Astrocyte (in vitro differentiated cells and primary cell): ENCODE data around the gene CKS1B. TPM values are rescaled to one million over a fixed set of nuclear protein-coding genes. Genes with fewer than 3 reads are reported as not detected.

Experiments used
- DNase-seq: peaks from one replicate; pipeline ENCODE4 v3.0.0-alpha.2; 2010; ENCODE audit warnings: low read depth
- FAIRE-seq: peaks from 2 replicates; lab custom pipeline; 2011; peaks lifted over from hg19 to GRCh38; lab: Jason Lieb, UNC
- H2AFZ ChIP-seq: 2 replicates; pipeline ENCODE4 v1.6.0; 2012; ENCODE audit warnings: low read depth, low read length, inconsistent platforms
- H3K27ac ChIP-seq: 2 replicates; pipeline ENCODE4 v1.5.1; 2011; ENCODE audit warnings: low read depth, low read length, inconsistent platforms
- H3K27me3 ChIP-seq: 2 replicates; pipeline ENCODE4 v1.6.0; 2011; ENCODE audit warnings: low read length, inconsistent platforms; ENCODE audit not compliant: insufficient read depth
- H3K36me3 ChIP-seq: 2 replicates; pipeline ENCODE4 v1.5.1; 2011; ENCODE audit warnings: low read length, inconsistent platforms; ENCODE audit not compliant: insufficient read depth
- H3K4me1 ChIP-seq: 2 replicates; pipeline ENCODE4 v1.5.1; 2011; ENCODE audit warnings: low read length, inconsistent platforms; ENCODE audit not compliant: insufficient read depth
- H3K4me2 ChIP-seq: 2 replicates; pipeline ENCODE4 v1.6.0; 2012; ENCODE audit warnings: low read length, inconsistent platforms
- H3K4me3 ChIP-seq: 2 replicates; pipeline ENCODE4 v1.5.1; 2011; ENCODE audit warnings: low read depth, mild to moderate bottlenecking, low read length, inconsistent platforms; ENCODE audit not compliant: insufficient read depth
- H3K79me2 ChIP-seq: 2 replicates; pipeline ENCODE4 v1.6.0; 2012; ENCODE audit warnings: mild to moderate bottlenecking, low read length, inconsistent platforms; ENCODE audit not compliant: insufficient read depth
- H3K9ac ChIP-seq: 2 replicates; pipeline ENCODE4 v1.6.0; 2012; ENCODE audit warnings: mild to moderate bottlenecking, low read length, inconsistent platforms
- H3K9me3 ChIP-seq: 2 replicates; pipeline ENCODE4 v1.5.1; 2012; ENCODE audit warnings: low read depth, mild to moderate bottlenecking, low read length, inconsistent platforms; ENCODE audit not compliant: insufficient read depth
- H4K20me1 ChIP-seq: 2 replicates; pipeline ENCODE4 v1.6.0; 2012; ENCODE audit warnings: low read length, inconsistent platforms; ENCODE audit not compliant: insufficient read depth
- H3K27ac Mint-ChIP-seq: one replicate; pipeline ENCODE4 v1.8.0; 2021; ENCODE audit warnings: mild to moderate bottlenecking, mixed read lengths; ENCODE audit not compliant: unreplicated experiment
- H3K27me3 Mint-ChIP-seq: one replicate; pipeline ENCODE4 v1.8.0; 2021; ENCODE audit warnings: low read depth, mixed read lengths; ENCODE audit not compliant: unreplicated experiment
- H3K36me3 Mint-ChIP-seq: one replicate; pipeline ENCODE4 v1.8.0; 2021; ENCODE audit warnings: low read depth, mixed read lengths; ENCODE audit not compliant: unreplicated experiment
- H3K4me1 Mint-ChIP-seq: one replicate; pipeline ENCODE4 v1.8.0; 2021; ENCODE audit warnings: low read depth, mixed read lengths; ENCODE audit not compliant: unreplicated experiment
- H3K4me3 Mint-ChIP-seq: one replicate; pipeline ENCODE4 v1.8.0; 2021; ENCODE audit warnings: mild to moderate bottlenecking, moderate library complexity, mixed read lengths; ENCODE audit not compliant: unreplicated experiment
- H3K9me3 Mint-ChIP-seq: one replicate; pipeline ENCODE4 v1.8.0; 2021; ENCODE audit warnings: mild to moderate bottlenecking, mixed read lengths; ENCODE audit not compliant: unreplicated experiment
- CTCF ChIP-seq: IDR thresholded peaks from 2 replicates; pipeline ENCODE4 v1.5.1; 2011; ENCODE audit warnings: low read depth, mild to moderate bottlenecking, inconsistent platforms, low read length, moderate library complexity; ENCODE audit not compliant: insufficient read depth
- EZH2 ChIP-seq: IDR thresholded peaks from 2 replicates; pipeline ENCODE4 v1.6.1; 2012; ENCODE audit warnings: mild to moderate bottlenecking, low read length, inconsistent platforms; ENCODE audit not compliant: insufficient read depth
- total RNA-seq: library from RNA; stranded (reverse); gene quantifications from 2 replicates; pipeline ENCODE4 v1.2.1, GENCODE V29; 2021

The CKS1B gene
- total RNA-seq, 1 donor from 2014 or later = 37.9 TPM

GRCh38 chr1:154959426-154959780 lies 15.1 kb upstream of the CKS1B start:
- Mint-ChIP-seq H3K9me3 (no peaks in the 10 kb centered on the region), H3K4me1 (peaks cover 32% of the 10 kb centered on the region), H3K27ac (no peak overlapping the region), H3K4me3 (peak overlapping the region; percentile 60), H3K27me3 (no peaks in the 10 kb centered on the region), H3K36me3 (peaks cover 11% of the 10 kb centered on the region)
- no peaks in the 10 kb centered on the region for H3K9me3 ChIP-seq
- H3K4me1 ChIP-seq = peaks cover 46% of the 10 kb centered on the region
- H3K4me2 ChIP-seq = no peak overlapping the region
- TF ChIP-seq EZH2 (no peak), CTCF (no peak)
- H2AFZ ChIP-seq = no peak overlapping the region
- H3K27me3 ChIP-seq = no peaks in the 10 kb centered on the region
- no peak for FAIRE-seq
- H3K9ac ChIP-seq = no peak overlapping the region
- peaks cover 33% of the 10 kb centered on the region for H3K79me2 ChIP-seq
- H3K4me3 ChIP-seq = no peak overlapping the region
- H3K36me3 ChIP-seq = peaks cover 11% of the 10 kb centered on the region
- no peak overlapping the region for H3K27ac ChIP-seq
- peaks cover 21% of the 10 kb centered on the region for H4K20me1 ChIP-seq
- no peak for DNase-seq

GRCh38 chr1:154960446-154961136 lies 13.9 kb upstream of the CKS1B start:
- Histone ChIP-seq H4K20me1 (peaks cover 26% of the 10 kb centered on the region), H3K4me2 (peak overlapping the region; percentile 87), H3K27ac (no peak overlapping the region), H3K27me3 (no peaks in the 10 kb centered on the region), H3K36me3 (peaks cover 21% of the 10 kb centered on the region), H2AFZ (no peak overlapping the region), H3K4me1 (peaks cover 35% of the 10 kb centered on the region), H3K4me3 (peak overlapping the region; percentile 75), H3K9ac (peak overlapping the region; percentile 91), H3K9me3 (no peaks in the 10 kb centered on the region), H3K79me2 (peaks cover 37% of the 10 kb centered on the region)
- TF ChIP-seq EZH2 (no peak), CTCF (no peak)
- Mint-ChIP-seq H3K27ac (peak overlapping the region; percentile 41), H3K9me3 (no peaks in the 10 kb centered on the region), H3K4me3 (peak overlapping the region; percentile 92), H3K4me1 (peaks cover 27% of the 10 kb centered on the region), H3K36me3 (peaks cover 17% of the 10 kb centered on the region), H3K27me3 (no peaks in the 10 kb centered on the region)
- FAIRE-seq (no peak), DNase-seq (no peak)
